Fibroblast of upper back skin (primary cell): ENCODE measurements around the gene CPE.
A peak's percentile ranks its signal among the peaks of the same experiment; 100 is the strongest.

ENCODE experiments used
- DNase-seq: peaks from one replicate; pipeline ENCODE4 v3.0.0-alpha.2; 2013

CPE gene

GRCh38 chr4:165367040-165367439 is 11.8 kb upstream of the CPE start:
- no peak for DNase-seq

GRCh38 chr4:165368114-165368513 is 10.7 kb upstream of the CPE start:
- no peak for DNase-seq

GRCh38 chr4:165368567-165368966 is 10.2 kb upstream of the CPE start:
- no peak for DNase-seq

- DNase-seq = no peak
These were observed 9.3 kb upstream of the CPE start for GRCh38 chr4:165369522-165369921.

- no peak for DNase-seq
These were observed 8.3 kb upstream of the CPE start for GRCh38 chr4:165370530-165370929.

- no peak for DNase-seq
These were observed 3.3 kb upstream of the CPE start for GRCh38 chr4:165375465-165375864.

GRCh38 chr4:165378398-165378744 is 437 bp upstream of the CPE start:
- DNase-seq = no peak

GRCh38 chr4:165379678-165380064 is 863 bp downstream of the CPE start:
- no peak for DNase-seq

GRCh38 chr4:165380805-165381204 is 2.0 kb downstream of the CPE start:
- DNase-seq = no peak

- DNase-seq = no peak
These were observed 3.1 kb downstream of the CPE start for GRCh38 chr4:165381821-165382373.

GRCh38 chr4:165382640-165383039 is 3.8 kb downstream of the CPE start:
- DNase-seq = no peak

- peak; percentile 59 for DNase-seq
These were observed 4.8 kb downstream of the CPE start for GRCh38 chr4:165383591-165384073.

- DNase-seq = no peak
These were observed 5.4 kb downstream of the CPE start for GRCh38 chr4:165384186-165384585.

GRCh38 chr4:165384598-165384997 is 5.8 kb downstream of the CPE start:
- peak; percentile 87 for DNase-seq

GRCh38 chr4:165385126-165385525 is 6.3 kb downstream of the CPE start:
- no peak for DNase-seq

- no peak for DNase-seq
These were observed 7.5 kb downstream of the CPE start for GRCh38 chr4:165386328-165386727.

- DNase-seq = no peak
These were observed 9.9 kb downstream of the CPE start for GRCh38 chr4:165388756-165389155.

GRCh38 chr4:165393051-165393450 is 14.2 kb downstream of the CPE start:
- no peak for DNase-seq

- no peak for DNase-seq
These were observed 14.9 kb downstream of the CPE start for GRCh38 chr4:165393704-165394103.

- DNase-seq = peak; percentile 50
These were observed 15.5 kb downstream of the CPE start for GRCh38 chr4:165394275-165394674.

GRCh38 chr4:165398570-165398969 is 19.8 kb downstream of the CPE start:
- peak; percentile 23 for DNase-seq

- no peak for DNase-seq
These were observed 23.6 kb downstream of the CPE start for GRCh38 chr4:165402375-165402774.

- no peak for DNase-seq
These were observed 24.2 kb downstream of the CPE start for GRCh38 chr4:165403048-165403447.

GRCh38 chr4:165403637-165404036 is 24.8 kb downstream of the CPE start:
- DNase-seq = no peak

- DNase-seq = no peak
These were observed 25.3 kb downstream of the CPE start for GRCh38 chr4:165404080-165404479.

GRCh38 chr4:165404696-165405095 is 25.9 kb downstream of the CPE start:
- DNase-seq = no peak
